Mesothelial cell of epicardium (in vitro differentiated cells): ENCODE results near the gene ITM2C. TPM values are rescaled to one million over a fixed set of nuclear protein-coding genes. Genes with fewer than 3 reads are reported as not detected.

Experiments used
- DNase-seq, 2 experiments: peaks; one replicate each; pipeline ENCODE4 v3.0.0; 2021; ENCODE audit warnings: low spot score in 2 of 2; ENCODE audit not compliant: unreplicated experiment in 2 of 2
- H3K27ac Mint-ChIP-seq: 2 replicates; pipeline ENCODE4 v1.8.0; 2021; ENCODE audit warnings: mixed read lengths
- H3K27me3 Mint-ChIP-seq: 2 replicates; pipeline ENCODE4 v1.8.0; 2021; ENCODE audit warnings: low read depth, mixed read lengths
- H3K36me3 Mint-ChIP-seq: 2 replicates; pipeline ENCODE4 v1.8.0; 2021; ENCODE audit warnings: mixed read lengths
- H3K4me1 Mint-ChIP-seq: 2 replicates; pipeline ENCODE4 v1.8.0; 2021; ENCODE audit warnings: mixed read lengths
- H3K4me3 Mint-ChIP-seq: 2 replicates; pipeline ENCODE4 v1.8.0; 2021; ENCODE audit warnings: mild to moderate bottlenecking, moderate library complexity, mixed read lengths
- H3K9me3 Mint-ChIP-seq: 2 replicates; pipeline ENCODE4 v1.8.0; 2021; ENCODE audit warnings: mixed read lengths
- total RNA-seq: library from RNA; stranded (reverse); gene quantifications from 3 replicates; pipeline ENCODE4 v1.2.1, GENCODE V29; 2021
- TF ChIP-seq, protein P1 (sequence below): fragments of 200-600 bp; sonication (generic); IDR thresholded peaks from one replicate; pipeline ENCODE4 v1.5.0; 2021; ENCODE audit warnings: antibody characterized with exemption; ENCODE audit not compliant: unreplicated experiment

ITM2C gene
- total RNA-seq, 1 donor from 2014 or later: 270 TPM

- DNase-seq: peak in 1 of 2 experiments; percentile 37
- TF ChIP-seq, protein P1, sequence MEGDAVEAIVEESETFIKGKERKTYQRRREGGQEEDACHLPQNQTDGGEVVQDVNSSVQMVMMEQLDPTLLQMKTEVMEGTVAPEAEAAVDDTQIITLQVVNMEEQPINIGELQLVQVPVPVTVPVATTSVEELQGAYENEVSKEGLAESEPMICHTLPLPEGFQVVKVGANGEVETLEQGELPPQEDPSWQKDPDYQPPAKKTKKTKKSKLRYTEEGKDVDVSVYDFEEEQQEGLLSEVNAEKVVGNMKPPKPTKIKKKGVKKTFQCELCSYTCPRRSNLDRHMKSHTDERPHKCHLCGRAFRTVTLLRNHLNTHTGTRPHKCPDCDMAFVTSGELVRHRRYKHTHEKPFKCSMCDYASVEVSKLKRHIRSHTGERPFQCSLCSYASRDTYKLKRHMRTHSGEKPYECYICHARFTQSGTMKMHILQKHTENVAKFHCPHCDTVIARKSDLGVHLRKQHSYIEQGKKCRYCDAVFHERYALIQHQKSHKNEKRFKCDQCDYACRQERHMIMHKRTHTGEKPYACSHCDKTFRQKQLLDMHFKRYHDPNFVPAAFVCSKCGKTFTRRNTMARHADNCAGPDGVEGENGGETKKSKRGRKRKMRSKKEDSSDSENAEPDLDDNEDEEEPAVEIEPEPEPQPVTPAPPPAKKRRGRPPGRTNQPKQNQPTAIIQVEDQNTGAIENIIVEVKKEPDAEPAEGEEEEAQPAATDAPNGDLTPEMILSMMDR: no peak
- peaks cover 57% of the 10 kb centered on the region for H3K4me1 Mint-ChIP-seq
- no peak overlapping the region for H3K4me3 Mint-ChIP-seq
- peaks cover 7% of the 10 kb centered on the region for H3K36me3 Mint-ChIP-seq
- H3K27ac Mint-ChIP-seq: peak overlapping the region; percentile 98
- no peaks in the 10 kb centered on the region for H3K9me3 Mint-ChIP-seq
- no peaks in the 10 kb centered on the region for H3K27me3 Mint-ChIP-seq
Observed at GRCh38 chr2:230871361-230872150, 6.8 kb downstream of the ITM2C start.

GRCh38 chr2:230872151-230872967 lies 7.6 kb downstream of the ITM2C start:
- peaks cover 49% of the 10 kb centered on the region for H3K4me1 Mint-ChIP-seq
- no peak overlapping the region for H3K4me3 Mint-ChIP-seq
- H3K36me3 Mint-ChIP-seq: peaks cover 7% of the 10 kb centered on the region
- TF ChIP-seq, protein P1: no peak
- H3K27ac Mint-ChIP-seq: no peak overlapping the region
- peak in 1 of 2 experiments; percentile 27 for DNase-seq
- H3K27me3 Mint-ChIP-seq: no peaks in the 10 kb centered on the region
- no peaks in the 10 kb centered on the region for H3K9me3 Mint-ChIP-seq

GRCh38 chr2:230872968-230873660 lies 8.4 kb downstream of the ITM2C start:
- peak in 1 of 2 experiments; percentile 20 for DNase-seq
- H3K4me1 Mint-ChIP-seq: peaks cover 44% of the 10 kb centered on the region

DNA sequence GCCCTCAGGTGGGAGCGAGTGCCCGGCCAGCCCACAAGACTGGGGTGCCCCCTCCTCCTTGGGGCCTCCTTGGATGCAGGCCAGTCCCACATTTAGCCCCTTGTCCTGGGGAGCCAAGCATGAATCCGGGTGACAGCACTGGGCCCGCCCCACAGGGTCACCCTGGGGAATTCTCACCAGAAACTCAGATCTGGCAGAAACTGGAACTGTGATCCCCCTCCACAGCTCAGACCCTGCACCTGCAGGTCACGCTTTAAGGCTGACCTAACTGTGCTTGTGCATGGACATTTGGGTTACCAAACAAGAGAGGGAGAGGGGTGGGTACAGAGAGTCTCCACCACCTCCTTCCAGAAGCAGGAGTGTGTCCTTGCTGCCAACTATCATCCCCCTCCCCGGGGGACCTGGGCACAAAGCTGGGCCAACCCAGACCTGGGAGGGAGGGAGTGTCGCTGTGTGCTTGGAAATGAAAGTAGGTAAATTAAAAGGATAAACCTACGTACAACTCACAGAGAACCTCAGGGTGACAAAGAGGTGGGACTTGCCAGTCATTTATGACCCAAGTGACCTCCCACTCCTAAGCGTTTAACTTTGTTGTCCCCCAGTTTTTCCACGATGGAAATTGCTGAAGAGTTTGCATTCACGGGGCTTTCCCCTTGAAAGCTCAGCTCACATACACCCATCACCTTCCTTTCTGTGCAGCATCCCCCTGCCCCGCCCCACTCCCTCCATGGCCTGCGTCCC lies 9.1 kb downstream of the ITM2C start:
- H3K9me3 Mint-ChIP-seq: no peaks in the 10 kb centered on the region
- H3K27ac Mint-ChIP-seq: no peak overlapping the region
- H3K4me3 Mint-ChIP-seq: no peak overlapping the region
- H3K4me1 Mint-ChIP-seq: peaks cover 37% of the 10 kb centered on the region
- H3K27me3 Mint-ChIP-seq: no peaks in the 10 kb centered on the region
- H3K36me3 Mint-ChIP-seq: peaks cover 10% of the 10 kb centered on the region
- TF ChIP-seq, protein P1: no peak
- peak in 1 of 2 experiments; percentile 30 for DNase-seq

More at GRCh38 chr2:230872968-230873660, 8.4 kb downstream of the ITM2C start:
- H3K27me3 Mint-ChIP-seq: no peaks in the 10 kb centered on the region
- H3K4me3 Mint-ChIP-seq: no peak overlapping the region
- H3K36me3 Mint-ChIP-seq: peaks cover 9% of the 10 kb centered on the region
- no peak overlapping the region for H3K27ac Mint-ChIP-seq
- TF ChIP-seq, protein P1: no peak
- H3K9me3 Mint-ChIP-seq: no peaks in the 10 kb centered on the region

DNA sequence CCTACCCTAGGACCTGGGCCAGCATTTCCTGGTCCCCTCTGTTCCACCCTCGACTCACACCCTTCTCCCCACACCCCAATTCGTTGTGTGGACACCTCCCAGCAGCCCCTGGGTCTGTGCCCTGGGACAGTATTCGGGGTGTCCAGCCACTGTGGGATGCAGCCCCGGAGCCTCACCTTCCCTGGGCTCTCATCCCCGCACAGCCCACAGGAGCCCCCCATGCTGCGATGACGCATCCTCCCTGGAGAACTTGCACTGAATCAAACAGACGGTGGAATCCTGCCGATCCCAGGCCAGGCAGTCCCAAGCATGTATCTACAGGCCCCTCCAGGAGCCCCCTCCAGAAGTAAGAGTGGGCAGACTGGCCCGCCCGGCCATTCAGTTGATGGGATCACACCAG lies 9.7 kb downstream of the ITM2C start:
- no peak overlapping the region for H3K4me3 Mint-ChIP-seq
- peaks cover 31% of the 10 kb centered on the region for H3K4me1 Mint-ChIP-seq
- no peaks in the 10 kb centered on the region for H3K27me3 Mint-ChIP-seq
- H3K36me3 Mint-ChIP-seq: peaks cover 16% of the 10 kb centered on the region
- no peak overlapping the region for H3K27ac Mint-ChIP-seq
- peak in 1 of 2 experiments; percentile 25 for DNase-seq
- TF ChIP-seq, protein P1: no peak
- H3K9me3 Mint-ChIP-seq: no peaks in the 10 kb centered on the region
